Amygdala (tissue), 56 donors: ENCODE data around the gene PNLIPRP2.

Experiments
- DNase-seq, 56 donors: peaks; one replicate each; lab custom pipeline; 2025; lab: John Stamatoyannopoulos, UW

The PNLIPRP2 gene

DNA sequence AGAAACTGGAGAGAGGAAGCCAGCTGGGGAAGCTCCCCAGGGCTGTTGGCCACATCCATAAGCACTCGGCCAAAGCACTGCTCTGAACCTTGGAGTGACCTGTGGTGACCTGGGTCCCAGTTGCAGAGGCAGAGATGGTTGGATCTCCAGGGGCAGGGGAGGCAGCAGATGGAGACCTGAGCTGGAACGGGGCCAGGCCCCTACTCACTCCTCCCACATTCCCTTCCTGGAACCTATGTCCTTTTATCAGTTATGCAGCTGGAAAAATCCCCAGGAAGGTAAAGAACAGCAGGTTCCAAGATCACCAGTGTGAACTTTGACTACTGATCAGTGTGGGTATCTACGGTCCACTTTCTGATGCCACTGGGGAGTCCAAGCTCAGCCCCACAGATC lies 9.6 kb upstream of the PNLIPRP2 start:
- no peak for DNase-seq

DNA sequence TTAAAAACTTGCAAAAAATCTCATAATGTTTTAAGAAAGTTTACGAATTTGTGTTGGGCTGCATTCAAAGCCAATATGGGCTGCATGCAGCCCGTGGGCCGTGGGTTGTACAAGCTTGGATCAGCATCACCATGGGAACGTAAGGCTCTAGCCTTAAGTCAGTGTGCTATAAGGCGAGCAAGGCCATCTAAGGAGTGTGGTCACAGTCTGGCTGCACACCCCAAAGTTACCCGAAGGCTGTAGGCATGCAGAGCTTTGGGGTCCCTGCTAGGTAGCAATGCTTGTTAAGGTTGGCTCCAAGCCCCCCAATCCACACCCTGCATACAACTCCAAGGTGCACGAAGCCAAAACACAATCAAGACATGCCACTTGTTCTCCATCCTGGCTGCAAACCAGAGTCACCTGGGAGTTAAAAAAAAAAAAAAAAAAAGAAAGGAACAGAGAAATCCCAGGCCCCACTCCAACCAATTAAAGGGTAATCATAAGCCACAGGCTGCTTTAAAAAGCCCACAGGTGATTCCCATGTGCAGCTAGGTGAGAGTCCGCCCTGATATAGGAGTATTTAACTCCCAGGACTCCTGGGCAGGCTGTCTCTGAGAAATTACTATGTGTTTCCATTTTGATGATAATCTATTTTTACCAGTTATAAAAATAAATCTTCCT lies 8.5 kb upstream of the PNLIPRP2 start:
- DNase-seq: no peak

DNA sequence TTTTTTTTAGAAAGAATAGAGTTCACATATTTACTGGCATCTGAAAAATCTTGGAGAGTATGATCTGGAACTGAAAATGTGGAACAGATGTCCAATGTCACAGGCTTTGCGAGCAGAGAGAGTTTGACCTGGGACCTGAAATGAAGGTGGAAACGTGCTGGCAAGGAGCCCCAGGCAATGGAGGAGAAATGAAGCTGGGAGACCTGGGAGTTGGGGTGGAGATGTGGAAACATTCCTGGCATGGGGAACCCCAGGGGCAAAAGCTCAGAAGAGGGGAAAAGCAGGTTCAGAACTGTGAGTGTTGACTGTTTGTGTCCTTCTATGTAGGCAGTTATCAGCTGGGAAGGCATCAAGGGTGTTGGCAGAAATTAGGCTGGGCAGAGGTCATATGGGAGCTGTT lies 7.3 kb upstream of the PNLIPRP2 start:
- no peak for DNase-seq

DNA sequence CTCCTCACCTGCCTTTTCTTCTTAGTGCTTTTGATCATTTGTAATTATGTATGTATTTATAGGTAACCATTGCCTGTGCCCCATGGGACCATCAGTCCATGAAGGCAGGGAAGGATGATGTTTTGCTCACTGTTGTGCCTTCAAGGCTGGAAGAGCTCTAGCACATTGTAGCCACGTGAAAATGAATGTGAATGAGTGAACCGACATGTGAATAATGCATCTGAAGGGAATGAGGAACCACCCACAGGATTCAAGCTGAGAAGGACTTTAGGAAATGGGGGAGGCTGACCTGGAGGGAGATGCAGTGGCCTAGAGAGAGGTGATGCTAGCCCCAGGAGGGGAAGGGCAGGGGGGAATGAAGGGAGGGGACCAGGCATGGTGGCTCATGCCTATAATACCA lies 6.0 kb upstream of the PNLIPRP2 start:
- no peak for DNase-seq

DNA sequence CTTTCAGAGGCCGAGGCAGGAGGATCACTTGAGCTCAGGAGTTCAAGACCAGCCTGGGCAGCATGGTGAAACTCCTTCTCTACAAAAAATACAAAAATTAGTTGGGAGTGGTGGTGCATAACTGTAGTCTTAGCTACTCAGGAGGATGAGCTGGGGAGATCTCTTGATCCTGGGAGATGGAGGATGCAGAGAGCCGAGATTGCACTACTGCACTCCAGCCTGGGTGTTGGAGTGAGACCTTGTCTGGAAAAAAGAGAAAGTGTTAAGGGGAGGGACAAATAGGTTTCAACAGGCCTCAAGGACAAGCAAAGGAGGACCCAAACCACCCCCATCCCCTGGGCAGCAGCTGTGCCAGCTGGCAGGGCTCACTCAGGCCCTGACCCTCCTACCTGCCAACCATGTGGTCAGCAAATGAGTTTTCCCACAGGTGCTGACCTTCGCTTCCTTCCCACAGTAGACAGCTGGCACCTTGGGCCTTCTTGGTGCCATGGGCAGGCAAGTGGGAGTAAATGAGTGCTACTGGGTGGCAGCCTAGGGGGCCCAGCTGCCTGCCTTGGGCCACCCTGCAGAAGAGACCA lies 5.5 kb upstream of the PNLIPRP2 start:
- no peak for DNase-seq

DNA sequence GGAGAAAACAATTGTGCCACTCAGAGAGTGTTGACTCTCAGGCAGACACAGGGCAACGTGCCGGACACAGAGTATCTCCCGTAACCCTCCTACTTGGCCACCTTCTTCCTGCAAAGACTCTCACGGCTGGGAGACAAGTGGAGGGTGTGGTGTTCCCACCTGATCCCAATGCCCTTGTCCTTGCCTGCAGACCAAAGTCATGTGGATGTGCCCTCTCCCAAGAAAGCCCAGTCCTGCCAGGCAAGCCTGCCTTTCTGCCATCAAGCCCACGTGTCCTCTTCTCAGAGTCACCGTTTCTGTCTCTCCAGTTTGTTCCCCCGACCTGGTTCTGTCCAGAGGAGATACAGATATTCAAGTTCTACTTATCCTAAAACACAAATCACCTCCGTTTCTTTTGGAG lies 723 bp downstream of the PNLIPRP2 start:
- no peak for DNase-seq

DNA sequence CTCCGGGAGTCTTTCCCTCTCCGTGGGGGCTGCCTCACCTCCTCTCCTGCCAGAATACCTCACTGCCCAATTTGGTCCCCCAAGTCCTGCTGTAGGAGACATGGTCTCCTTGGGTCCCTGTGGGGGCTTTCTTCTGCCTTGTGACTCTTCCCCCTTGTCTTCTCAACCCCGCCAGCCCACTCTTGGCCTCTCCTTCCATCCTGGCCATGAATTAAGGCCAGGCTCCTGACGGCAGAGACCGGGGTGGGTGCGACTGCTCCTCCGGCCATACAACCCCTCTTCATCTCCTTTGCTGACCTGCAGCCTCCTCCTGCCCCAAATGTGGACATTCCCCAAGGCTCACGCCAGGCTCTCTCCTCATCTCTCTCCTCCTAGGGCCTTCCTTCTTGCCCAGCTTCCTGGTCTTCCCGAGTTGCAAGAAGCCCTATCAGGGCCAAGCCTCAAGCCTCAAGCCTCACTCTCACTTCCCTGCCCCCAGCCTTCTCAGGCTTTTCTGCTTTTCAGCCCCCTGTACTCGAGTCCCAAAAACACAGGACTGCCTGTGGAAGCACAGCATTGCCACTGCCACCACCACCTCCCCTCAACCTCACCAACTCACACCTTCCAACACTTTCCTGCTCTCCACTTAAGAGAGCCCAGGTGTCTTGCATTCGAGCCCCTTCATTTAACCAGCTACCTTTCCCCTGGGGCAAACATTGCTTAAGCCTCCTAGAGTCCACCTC lies 1.3 kb downstream of the PNLIPRP2 start:
- no peak for DNase-seq

DNA sequence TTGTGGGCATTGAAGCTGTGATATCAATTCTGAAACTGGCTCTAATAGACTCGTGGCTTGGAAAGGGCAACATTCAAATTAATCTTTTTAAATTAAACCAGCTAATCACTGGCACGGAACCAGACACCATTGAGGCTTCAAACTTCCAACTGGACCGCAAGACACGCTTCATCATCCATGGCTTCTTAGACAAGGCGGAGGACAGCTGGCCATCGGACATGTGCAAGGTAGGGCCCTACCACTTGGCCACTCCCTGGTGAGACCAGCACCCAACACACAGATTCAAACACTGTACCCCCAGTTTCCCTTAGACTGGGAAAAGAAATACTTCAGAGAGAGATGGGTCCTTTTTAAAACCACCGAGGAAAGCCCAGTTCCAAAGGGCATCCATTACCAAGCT lies 5.1 kb downstream of the PNLIPRP2 start:
- no peak for DNase-seq

DNA sequence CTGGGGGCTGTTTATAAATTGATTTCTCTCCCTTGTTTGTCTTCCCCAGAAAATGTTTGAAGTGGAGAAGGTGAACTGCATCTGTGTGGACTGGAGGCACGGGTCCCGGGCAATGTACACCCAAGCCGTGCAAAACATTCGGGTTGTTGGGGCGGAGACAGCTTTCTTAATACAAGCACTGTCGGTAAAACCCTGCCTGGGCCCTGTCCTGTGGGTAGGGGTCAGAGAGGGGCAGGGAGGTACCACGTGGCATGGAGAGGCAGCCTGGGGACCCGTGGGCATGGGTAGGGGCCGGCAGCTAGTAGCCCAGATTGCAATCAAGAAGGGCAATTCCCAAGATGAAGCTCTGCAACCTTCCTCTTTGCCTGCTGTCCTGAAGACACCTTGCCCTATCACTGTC lies 6.1 kb downstream of the PNLIPRP2 start:
- no peak for DNase-seq

DNA sequence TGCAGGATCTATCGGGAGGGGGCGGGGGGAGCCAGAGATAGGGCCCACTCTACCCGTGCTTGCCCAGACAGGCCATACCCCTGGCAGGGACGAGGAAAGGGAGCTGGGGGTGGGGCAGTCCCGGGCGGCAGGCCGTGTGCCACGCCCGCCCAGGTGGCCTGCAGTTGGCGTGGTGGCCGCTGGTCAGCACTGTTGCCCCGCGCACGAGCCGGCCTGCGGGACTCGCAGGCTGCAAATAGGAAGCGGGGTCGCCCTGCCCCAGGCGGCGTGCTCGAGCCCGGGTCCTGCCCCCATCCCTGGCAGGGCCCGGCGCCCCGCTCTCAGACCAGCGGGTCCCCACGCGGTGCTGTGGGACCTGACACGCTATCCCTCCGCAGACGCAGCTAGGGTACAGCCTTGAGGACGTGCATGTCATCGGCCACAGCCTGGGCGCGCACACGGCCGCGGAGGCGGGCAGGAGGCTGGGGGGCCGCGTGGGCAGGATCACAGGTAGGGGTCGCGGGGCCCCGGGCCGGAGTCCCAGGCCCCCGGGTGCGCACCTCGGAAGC lies 6.7 kb downstream of the PNLIPRP2 start:
- DNase-seq: peak in 6 of 56 donors; percentile 2 to 35 (median 8)

DNA sequence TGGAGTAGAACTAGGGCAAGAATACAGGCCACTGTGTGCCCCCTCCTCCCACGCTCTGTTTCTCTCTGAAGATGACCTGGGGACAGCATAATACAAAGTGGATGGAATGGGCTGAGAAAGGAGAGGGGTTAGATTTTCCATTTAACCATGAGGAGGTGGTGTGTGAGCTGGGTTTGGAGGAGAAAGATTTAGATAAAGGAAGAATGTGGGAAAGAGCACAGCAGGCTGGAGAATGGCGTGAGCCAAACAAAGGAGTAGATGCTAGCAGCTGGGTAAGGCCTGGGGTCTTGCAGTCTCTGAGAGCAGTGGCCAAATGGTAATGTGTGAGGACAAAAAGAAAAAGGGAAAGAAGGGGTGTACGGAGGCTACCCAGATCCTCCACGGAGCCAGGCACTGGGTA lies 8.6 kb downstream of the PNLIPRP2 start:
- no peak for DNase-seq

DNA sequence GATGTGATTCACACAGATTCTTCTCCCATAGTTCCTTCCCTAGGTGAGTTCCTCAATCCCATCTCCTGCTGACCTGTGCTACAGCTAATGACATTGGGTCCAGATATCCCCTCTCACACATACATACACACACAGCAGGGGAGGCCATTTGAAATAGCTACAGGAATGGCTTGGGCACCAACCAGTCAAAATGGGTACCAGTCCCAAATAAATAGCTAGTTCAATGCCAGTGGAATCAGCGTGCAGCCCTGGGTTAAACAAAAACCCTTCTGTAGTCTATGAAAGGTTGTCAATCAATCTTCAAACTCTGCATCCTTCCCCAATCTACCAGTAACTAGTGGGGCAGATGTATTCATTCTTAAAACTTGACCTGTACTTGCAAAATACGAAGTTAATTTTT lies 9.3 kb downstream of the PNLIPRP2 start:
- no peak for DNase-seq

DNA sequence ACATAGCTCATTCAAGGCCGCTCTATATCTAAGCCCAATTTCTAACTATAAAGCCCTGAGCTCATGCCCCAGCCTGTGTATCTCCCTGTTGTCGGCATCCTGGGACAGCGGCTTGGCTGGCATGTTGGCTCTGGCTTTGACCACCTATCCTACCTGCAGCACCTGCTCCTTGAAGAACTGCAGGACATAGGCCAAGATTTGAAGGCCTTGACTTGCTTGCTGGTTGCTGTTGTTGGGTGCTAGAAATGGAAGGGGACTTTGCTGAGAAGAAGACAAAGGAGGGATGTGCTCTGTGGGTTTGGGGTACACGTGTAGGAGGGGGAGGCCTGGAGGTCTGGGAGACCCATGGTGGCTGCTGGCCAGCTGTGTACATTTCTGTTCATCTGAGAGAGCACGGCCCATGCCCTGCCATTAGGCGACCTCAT lies 11.1 kb downstream of the PNLIPRP2 start:
- DNase-seq: no peak

DNA sequence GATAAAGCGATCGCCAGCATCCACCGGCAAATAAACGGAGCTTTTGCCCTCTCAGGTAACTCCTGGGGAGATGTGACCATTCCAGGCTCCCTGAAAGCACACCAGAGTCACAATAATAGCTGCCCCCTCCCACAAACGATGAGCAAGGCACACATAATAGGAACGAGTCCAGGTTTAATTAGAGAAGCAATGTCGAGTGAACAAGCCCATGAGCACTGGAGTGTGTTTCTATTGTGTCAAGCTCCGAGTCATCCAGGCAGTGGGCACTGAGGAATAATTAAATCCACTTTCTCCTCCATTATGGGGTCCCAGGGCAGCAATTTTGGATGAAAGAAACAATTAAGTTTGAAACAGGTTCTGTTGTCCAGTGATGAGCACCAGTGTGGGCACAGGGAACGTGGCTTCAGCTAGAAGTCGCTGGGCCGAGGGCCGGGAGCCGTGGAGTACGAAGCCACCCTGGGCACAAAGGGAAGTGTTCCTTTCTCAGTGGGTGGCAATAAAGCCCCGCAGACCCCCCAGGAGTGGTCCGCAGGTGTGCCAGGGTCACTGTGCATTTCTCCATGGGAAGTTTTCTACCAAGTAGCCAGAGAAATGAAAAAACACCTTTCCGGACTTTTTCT lies 12.0 kb downstream of the PNLIPRP2 start:
- DNase-seq: no peak

DNA sequence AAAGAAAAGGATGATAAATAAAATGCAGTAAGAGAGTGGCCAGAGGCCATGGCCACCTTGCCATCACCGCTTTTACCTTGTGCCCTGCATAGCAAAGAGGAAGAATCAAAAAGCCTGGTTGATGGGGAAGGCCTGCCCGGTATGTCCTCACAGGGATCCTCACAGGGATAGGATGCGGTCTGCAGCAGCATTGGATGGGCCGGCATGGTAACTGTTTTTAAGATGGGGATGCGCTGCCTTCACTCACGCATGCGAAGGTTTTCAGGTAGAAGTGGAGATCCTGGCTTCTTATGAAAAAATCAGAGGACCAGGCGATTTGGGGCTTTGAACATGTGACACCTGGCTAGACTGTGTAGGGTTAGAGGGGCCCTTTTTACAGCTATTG lies 12.5 kb downstream of the PNLIPRP2 start:
- no peak for DNase-seq

DNA sequence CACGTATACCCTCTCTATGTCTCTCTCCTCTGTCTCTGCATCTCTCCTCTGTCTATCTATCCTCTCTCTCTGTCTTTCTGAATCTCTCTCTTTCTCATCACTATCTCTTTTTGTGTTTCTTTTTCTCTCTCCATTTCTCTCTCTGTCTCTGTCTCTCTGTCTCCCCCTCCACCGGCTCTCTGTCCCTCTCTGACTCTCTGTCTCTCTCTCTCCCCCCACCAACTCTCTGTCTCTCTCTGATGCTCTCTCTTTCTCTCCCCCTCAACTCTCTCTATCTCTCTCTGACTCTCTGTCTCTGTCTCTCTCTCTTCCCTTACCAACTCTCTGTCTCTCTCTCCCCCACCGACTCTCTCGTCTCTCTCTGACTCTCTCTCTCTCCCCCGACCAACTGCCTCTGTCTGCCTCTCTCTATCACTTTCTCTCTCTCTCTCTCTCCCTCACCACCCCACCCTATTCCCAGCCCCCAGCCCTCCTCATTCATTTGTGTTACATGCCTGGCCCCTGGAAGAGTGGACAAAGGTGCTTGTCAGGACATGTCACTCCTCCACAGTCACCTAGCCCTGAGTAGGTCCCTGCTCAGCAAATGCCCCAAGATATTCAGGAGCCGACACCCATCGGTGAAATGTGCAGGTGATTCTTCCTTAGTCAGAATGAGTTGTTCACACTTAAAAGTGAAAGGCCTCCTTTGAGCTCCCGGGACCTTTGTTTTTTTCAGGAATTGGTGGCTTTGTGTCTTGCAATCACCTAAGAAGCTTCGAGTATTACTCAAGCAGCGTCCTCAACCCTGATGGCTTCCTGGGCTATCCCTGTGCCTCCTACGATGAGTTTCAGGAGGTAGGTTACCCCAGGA lies 13.6 kb downstream of the PNLIPRP2 start:
- DNase-seq: no peak

DNA sequence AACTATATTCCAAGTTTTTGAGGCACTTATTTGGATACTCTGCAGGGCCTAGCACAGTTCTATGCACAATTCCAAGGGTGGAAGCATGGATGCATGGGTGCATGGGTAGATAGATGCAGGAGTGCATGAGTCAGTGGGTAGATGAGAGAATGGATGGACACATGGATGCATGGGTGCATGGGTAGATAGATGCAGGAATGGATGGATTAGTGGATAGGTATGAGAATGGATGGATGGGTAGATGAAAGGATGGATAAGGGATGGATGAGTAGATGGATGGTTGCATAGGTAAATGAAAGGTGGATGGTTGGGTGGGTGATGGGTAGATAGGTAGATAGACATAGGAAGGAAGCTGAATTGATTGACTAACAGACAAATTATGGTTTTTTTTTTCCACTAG lies 15.6 kb downstream of the PNLIPRP2 start:
- DNase-seq: no peak

DNA sequence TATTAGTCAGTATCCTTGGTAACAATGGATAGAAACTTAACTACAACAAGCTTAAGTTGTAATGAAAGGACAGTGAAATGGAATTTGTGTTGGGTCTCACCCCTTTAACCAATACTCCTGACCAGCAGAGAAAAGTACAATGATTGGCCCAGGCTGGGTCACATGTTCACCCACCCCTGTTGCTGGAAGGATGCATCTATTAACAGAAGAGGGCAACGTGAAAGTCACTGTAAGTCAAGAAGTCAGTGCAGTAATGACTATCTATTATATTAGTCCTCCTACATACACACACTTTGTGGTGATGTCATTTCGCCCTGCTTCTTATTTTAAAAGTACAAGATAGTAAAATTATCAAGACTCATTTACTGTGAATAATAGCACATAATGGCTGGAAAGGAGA lies 16.2 kb downstream of the PNLIPRP2 start:
- DNase-seq: no peak

DNA sequence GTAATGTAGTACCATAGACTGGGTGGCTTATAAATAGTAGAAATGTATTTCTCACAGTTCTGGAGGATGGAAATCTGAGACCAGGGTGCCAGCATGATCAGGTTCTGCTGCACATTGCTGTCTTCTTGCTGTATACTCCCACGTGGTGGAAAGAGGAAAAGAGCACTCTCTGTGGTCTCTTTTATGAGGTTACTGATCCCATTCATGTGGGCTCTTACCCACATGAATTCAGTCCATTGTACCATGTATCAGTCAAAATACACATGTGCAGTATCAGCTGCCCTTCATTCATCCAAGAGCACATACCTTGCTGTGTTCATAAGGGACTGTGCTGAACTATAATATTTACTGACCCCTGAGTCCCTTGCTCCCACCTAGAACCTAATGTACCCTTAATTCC lies 17.1 kb downstream of the PNLIPRP2 start:
- DNase-seq: no peak

DNA sequence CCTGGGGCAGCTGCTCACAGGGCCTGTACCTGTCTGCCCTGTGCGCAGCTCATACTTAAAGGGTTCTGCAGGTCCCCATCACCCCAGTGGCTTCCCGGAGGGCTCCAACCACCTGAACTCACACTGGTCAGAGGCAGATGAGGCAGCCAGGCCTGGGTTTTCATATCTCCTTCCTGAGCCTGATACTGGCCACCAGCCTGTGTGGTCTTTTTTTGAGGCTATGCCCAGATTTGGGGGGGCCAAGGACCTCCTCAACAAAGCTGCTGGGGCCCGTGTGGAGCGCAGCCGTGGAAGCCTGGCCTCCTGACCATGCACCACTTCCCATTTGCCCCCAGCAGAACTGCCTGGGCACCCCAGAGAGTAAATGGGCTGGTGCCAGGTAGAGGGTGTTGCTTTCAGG lies 25.7 kb downstream of the PNLIPRP2 start:
- no peak for DNase-seq

DNA sequence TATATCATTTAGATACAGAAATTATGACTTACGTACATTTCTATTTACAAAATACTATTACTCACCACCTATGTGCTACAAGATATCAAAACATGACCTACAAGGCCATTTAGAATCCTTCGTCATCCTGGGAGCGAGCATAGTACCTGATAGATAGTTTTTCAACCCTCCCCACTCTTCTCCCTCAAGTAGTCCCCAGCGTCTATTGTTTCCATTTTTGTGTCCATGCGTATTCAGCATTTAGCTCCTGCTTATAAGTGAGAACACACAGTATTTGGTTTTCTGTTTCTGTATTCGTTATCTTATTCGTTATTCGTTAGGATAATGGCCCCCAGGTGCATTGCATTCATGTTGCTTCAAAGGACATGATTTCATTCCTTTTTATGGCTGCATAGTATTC lies 28.1 kb downstream of the PNLIPRP2 start:
- no peak for DNase-seq
